Thymus (tissue), 11 donors: Measurements from ENCODE around the gene ARHGDIA. TPM values are rescaled to one million over a fixed set of nuclear protein-coding genes. Genes with fewer than 3 reads are reported as not detected.

Experiments
- DNase-seq, 9 donors: peaks; one replicate each; pipeline ENCODE4 v3.0.0-alpha.2; 2013; ENCODE audit warnings: low spot score in 9 of 9, low read depth in 6 of 9, missing footprints in 1 of 9
- H3K27ac ChIP-seq, 2 donors: one replicate each; pipeline ENCODE4 v1.5.1; 2013; ENCODE audit warnings: control low read depth in 1 of 2, low read depth in 1 of 2, low read length in 1 of 2, mild to moderate bottlenecking in 1 of 2, moderate library complexity in 1 of 2
- H3K27me3 ChIP-seq, 2 donors: one replicate each; pipeline ENCODE4 v1.5.1; 2013; ENCODE audit warnings: low read length in 1 of 2; ENCODE audit not compliant: control insufficient read depth in 2 of 2, insufficient read depth in 1 of 2
- H3K36me3 ChIP-seq, 2 donors: one replicate each; pipeline ENCODE4 v1.5.1; 2013; ENCODE audit warnings: low read length in 1 of 2, mild to moderate bottlenecking in 1 of 2, moderate library complexity in 1 of 2; ENCODE audit not compliant: control insufficient read depth in 2 of 2, insufficient read depth in 2 of 2
- H3K4me1 ChIP-seq, 2 donors: one replicate each; pipeline ENCODE4 v1.5.1; 2013; ENCODE audit warnings: low read length in 2 of 2; ENCODE audit not compliant: control insufficient read depth in 2 of 2, insufficient read depth in 2 of 2
- H3K4me3 ChIP-seq, 2 donors: one replicate each; pipeline ENCODE4 v1.5.1; 2013; ENCODE audit warnings: low read length in 2 of 2, control low read depth in 1 of 2, mild to moderate bottlenecking in 1 of 2
- H3K9me3 ChIP-seq, 2 donors: one replicate each; pipeline ENCODE4 v1.5.1; 2013; ENCODE audit warnings: low read length in 1 of 2, mild to moderate bottlenecking in 1 of 2; ENCODE audit not compliant: control insufficient read depth in 2 of 2, insufficient read depth in 1 of 2
- WGBS: extraction: QIAGEN DNeasy Blood & Tissue Kit; methylation state at CpG from one replicate; pipeline ENCODE4 v1.1.7; 2013; 5-methylcytosine and 5-hydroxymethylcytosine counted together
- polyA plus RNA-seq: library from polyadenylated mRNA; stranded (reverse); fragments of 200-250 nt; gene quantifications from one replicate; pipeline ENCODE4 v1.2.3, GENCODE V29; 2013
- total RNA-seq: library from RNA; stranded (reverse); fragments of 120-200 nt; gene quantifications from one replicate; pipeline ENCODE4 v1.2.4, GENCODE V29; 2013
- donor health status: healthy.

ARHGDIA gene
- total and polyA plus RNA-seq, 2 donors, result 106 to 189 TPM

GRCh38 chr17:81898029-81898866, 27.1 kb upstream of the ARHGDIA start:
- Histone ChIP-seq H3K36me3 (peaks cover 55 to 61% of the 10 kb centered on the region in 2 donors), H3K4me1 (peaks cover 0 to 4% of the 10 kb centered on the region in 2 donors), H3K9me3 (no peaks in the 10 kb centered on the region), H3K27me3 (peaks cover 21 to 28% of the 10 kb centered on the region in 2 donors), H3K4me3 (no peak overlapping the region), H3K27ac (no peak overlapping the region)
- DNase-seq, result no peak
- WGBS, result 97% methylated on average over 19 of the region's 19 CpGs

DNA sequence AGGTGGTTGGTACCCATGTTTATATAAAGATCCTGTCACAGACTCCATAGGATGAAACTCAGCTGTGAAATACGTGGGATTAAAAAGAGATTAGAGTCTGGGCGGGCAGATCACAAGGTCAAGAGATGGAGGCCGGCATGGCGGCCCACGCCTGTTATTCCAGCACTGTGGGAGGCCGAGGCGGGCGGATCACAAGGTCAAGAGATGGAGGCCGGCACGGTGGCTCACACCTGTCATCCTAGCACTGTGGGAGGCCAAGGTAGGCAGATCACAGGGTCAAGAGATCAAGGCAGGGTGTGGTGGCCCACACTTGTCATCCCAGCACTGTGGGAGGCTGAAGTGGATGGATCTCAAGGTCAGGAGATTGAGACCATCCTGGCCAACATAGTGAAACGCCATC, 24.3 kb upstream of the ARHGDIA start:
- no peak overlapping the region for H3K27ac ChIP-seq
- H3K27me3 ChIP-seq, result peaks cover 0 to 2% of the 10 kb centered on the region in 2 donors
- no peaks in the 10 kb centered on the region for H3K9me3 ChIP-seq
- no peak overlapping the region for H3K4me3 ChIP-seq
- WGBS, result 98% methylated on average over 11 of the region's 11 CpGs
- no peak for DNase-seq
- peaks cover 4 to 12% of the 10 kb centered on the region in 2 donors for H3K4me1 ChIP-seq
- H3K36me3 ChIP-seq, result peaks cover 53 to 58% of the 10 kb centered on the region in 2 donors

- Histone ChIP-seq H3K36me3 (peaks cover 55 to 57% of the 10 kb centered on the region in 2 donors), H3K27me3 (no peaks in the 10 kb centered on the region), H3K27ac (peak overlapping the region in 1 of 2 donors; percentile 75), H3K4me1 (peaks cover 7 to 25% of the 10 kb centered on the region in 2 donors), H3K9me3 (no peaks in the 10 kb centered on the region), H3K4me3 (peak overlapping the region; percentile 20 to 97)
- WGBS, result under 1% methylated on average over 40 of the region's 40 CpGs
- DNase-seq, result no peak
These were observed 20.1 kb upstream of the ARHGDIA start for GRCh38 chr17:81891303-81891552.

DNA sequence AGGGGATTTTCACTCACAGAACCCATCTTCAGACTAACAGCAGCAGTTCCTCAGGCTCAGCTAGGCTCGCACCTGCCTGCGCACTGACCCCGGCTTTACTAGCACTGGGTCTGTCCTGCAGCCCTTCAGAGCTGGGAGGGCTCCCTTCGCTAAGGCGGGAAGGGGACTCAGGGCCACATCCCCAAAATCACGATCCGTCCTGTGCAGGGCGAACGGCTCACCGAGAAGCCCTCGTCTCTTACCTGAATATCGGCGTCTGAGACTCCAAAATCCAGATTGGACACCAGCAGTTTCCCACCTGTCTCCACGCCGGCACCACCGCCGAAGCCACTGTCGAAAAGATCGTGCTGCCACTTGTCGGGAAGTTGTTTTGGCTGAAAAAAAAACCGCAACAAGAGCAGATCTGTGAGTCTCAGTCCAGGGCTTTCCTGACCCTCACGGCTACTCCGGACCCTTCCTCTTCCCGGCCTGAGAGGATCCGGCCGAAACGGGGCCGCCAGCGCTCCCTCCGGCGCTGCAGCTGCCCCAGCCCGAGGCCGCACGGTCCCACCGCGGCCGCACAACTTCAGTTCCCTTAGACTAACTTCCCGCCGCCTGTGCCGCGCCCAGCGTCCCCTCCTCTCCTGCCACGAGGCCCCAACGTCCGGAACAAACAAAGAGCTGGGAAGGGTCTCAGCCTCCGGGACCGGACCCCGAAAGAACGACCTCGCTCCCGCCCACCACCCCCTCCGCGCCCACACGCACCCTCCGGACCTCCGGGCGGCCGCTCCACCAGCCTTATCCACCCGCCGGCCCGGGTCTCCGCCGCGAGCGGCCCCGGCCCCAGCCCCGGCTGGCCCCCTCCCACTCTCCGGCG, 19.5 kb upstream of the ARHGDIA start:
- Histone ChIP-seq H3K4me3 (peak overlapping the region; percentile 67 to 97), H3K27ac (peak overlapping the region; percentile 37 to 75), H3K4me1 (peaks cover 7 to 25% of the 10 kb centered on the region in 2 donors), H3K9me3 (no peaks in the 10 kb centered on the region), H3K36me3 (peaks cover 57 to 61% of the 10 kb centered on the region in 2 donors), H3K27me3 (no peaks in the 10 kb centered on the region)
- DNase-seq, result no peak
- 11% methylated on average over 69 of the region's 69 CpGs for WGBS

DNA sequence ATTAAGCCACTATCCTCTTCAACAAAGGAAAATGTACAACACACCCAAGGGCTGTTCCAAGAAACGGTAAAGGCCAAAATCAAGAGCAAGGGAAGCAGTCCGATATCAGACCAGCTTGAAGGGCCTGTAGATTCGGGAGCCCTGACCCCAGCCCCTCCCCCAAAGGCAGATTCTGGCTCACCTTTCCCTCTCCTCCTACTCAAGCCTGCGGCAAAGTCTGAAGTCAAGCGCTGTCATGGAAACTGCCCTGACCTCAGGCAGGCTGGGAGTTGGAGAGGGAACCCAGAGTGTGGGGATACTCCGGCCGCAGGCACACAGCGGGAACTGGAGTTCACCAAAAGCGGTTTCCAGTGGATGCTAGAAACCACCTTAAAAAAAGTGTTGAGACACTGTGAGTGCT, 18.5 kb upstream of the ARHGDIA start:
- Histone ChIP-seq H3K4me1 (peaks cover 7 to 25% of the 10 kb centered on the region in 2 donors), H3K9me3 (no peaks in the 10 kb centered on the region), H3K27ac (no peak overlapping the region), H3K4me3 (no peak overlapping the region), H3K36me3 (peaks cover 58 to 64% of the 10 kb centered on the region in 2 donors), H3K27me3 (no peaks in the 10 kb centered on the region)
- WGBS, result over 99% methylated on average over 9 of the region's 9 CpGs
- no peak for DNase-seq

- no peak overlapping the region for H3K4me3 ChIP-seq
- no peak overlapping the region for H3K27ac ChIP-seq
- peaks cover 7 to 25% of the 10 kb centered on the region in 2 donors for H3K4me1 ChIP-seq
- H3K27me3 ChIP-seq, result no peaks in the 10 kb centered on the region
- WGBS, result 98% methylated on average over 16 of the region's 16 CpGs
- H3K9me3 ChIP-seq, result no peaks in the 10 kb centered on the region
- no peak for DNase-seq
- H3K36me3 ChIP-seq, result peaks cover 58 to 66% of the 10 kb centered on the region in 2 donors
These were observed 18.0 kb upstream of the ARHGDIA start for GRCh38 chr17:81888988-81889595.

- H3K9me3 ChIP-seq, result no peaks in the 10 kb centered on the region
- no peak overlapping the region for H3K27ac ChIP-seq
- WGBS, result 98% methylated on average over 44 of the region's 44 CpGs
- peaks cover 66 to 67% of the 10 kb centered on the region in 2 donors for H3K36me3 ChIP-seq
- no peak overlapping the region for H3K4me3 ChIP-seq
- no peak for DNase-seq
- peaks cover 7 to 25% of the 10 kb centered on the region in 2 donors for H3K4me1 ChIP-seq
- H3K27me3 ChIP-seq, result no peaks in the 10 kb centered on the region
These were observed 17.2 kb upstream of the ARHGDIA start for GRCh38 chr17:81888105-81888987.

DNA sequence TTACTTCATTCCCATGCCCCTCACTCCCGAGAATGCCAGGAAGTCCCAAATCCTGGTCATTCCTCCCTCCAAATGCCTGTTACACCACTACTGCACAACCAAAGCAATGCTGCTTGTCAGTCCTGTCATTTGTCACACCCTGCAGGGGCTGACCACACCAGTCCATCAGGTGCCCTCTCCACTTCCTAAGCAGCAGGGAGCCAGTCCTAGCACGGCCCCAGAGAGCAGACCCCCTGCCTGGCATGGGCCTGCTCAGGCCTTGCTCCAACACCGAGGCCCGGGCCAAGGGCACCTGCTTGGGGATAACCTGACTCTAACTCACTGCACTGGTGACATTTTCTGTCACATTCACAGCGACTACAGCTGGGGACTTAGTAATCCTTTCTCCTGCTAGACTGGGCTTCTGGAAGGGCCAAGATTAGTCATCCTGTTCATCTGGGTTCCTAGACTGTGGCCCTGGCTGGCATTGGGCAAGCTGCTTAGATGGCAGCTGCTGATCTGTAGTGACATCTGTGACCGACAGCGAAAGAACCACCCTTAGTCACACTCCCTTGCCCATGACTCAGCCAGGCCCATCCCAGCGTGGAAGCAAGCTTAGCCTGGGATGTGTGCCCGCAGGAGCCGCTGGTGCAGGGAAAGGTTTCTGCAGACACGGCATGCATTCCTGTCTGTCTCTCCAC, 14.9 kb upstream of the ARHGDIA start:
- Histone ChIP-seq H3K36me3 (peaks cover 66 to 80% of the 10 kb centered on the region in 2 donors), H3K27ac (no peak overlapping the region), H3K27me3 (no peaks in the 10 kb centered on the region), H3K9me3 (no peaks in the 10 kb centered on the region), H3K4me3 (no peak overlapping the region), H3K4me1 (peaks cover 5 to 16% of the 10 kb centered on the region in 2 donors)
- 97% methylated on average over 11 of the region's 11 CpGs for WGBS
- no peak for DNase-seq
